ENCODE measurements around the gene PTHLH.
A peak's percentile ranks its signal among the peaks of the same experiment; 100 is the strongest.

- TF ChIP-seq CTCF (conservative IDR thresholded peaks at IDR 0.05; ENCODE audit: low read depth in 2 of 2) (no peak), POLR2AphosphoS5 (IDR thresholded peaks at IDR 0.05; ENCODE audit: low read depth) (no peak), EZH2 (IDR thresholded peaks at IDR 0.05; ENCODE audit: low read depth, unreplicated experiment) (peak; percentile 52), CREB1 (CRISPR knock-in tag; IDR thresholded peaks at IDR 0.05; ENCODE audit: low read depth) (no peak), REST (IDR thresholded peaks at IDR 0.05; ENCODE audit: unreplicated experiment) (no peak), ZNF462 (CRISPR knock-in tag; IDR thresholded peaks at IDR 0.05) (no peak), EZH2phosphoT487 (IDR thresholded peaks at IDR 0.05; ENCODE audit: unreplicated experiment) (no peak), JUNB (IDR thresholded peaks at IDR 0.05; ENCODE audit: unreplicated experiment) (no peak), NANOG (IDR thresholded peaks at IDR 0.05; ENCODE audit: borderline replicate concordance) (no peak)
These were observed 1.4 kb downstream of the PTHLH start for GRCh38 chr12:27971121-27971489.

All from GM23338 (cell line).